WTC11 (cell line): Measurements from ENCODE around the gene ITGA5.

ENCODE experiments used
- E2F5 ChIP-seq: sonication (generic); formaldehyde crosslinking; IDR thresholded peaks from 2 replicates; pipeline ENCODE4 v1.8.1; 2022; ENCODE audit warnings: mild to moderate bottlenecking, moderate library complexity, missing genetic modification reagents
- TF ChIP-seq, protein P1 (sequence below): fragments of 200-600 bp; IDR thresholded peaks from 2 replicates; pipeline ENCODE4 v1.8.0; 2022; ENCODE audit warnings: antibody characterized with exemption
- TF ChIP-seq, protein P2 (sequence below): sonication (generic); formaldehyde crosslinking; IDR thresholded peaks from 2 replicates; pipeline ENCODE4 v1.8.1; 2023; ENCODE audit warnings: mild to moderate bottlenecking, missing genetic modification reagents, moderate library complexity

DNA sequence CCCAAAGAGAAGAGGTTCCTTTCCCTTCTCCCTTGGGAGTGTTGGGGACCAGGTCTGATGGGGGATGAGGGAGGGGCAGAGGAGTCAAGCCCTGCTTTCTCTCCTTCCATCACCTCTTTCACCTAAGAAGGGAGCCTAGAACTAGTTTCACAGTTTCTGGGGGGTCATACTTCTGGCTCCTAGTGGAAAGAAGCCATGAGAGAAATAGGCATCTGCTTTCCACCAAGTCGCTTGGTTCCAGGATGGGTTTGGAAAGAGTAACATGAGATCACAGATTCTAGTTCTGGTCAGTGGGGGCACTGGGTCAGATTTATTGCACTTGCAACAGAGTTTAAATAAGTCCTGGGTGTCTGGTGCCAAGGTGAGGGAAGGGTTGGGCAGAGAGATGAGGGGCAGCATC, 24.1 kb downstream of the ITGA5 start:
- TF ChIP-seq, protein P1, sequence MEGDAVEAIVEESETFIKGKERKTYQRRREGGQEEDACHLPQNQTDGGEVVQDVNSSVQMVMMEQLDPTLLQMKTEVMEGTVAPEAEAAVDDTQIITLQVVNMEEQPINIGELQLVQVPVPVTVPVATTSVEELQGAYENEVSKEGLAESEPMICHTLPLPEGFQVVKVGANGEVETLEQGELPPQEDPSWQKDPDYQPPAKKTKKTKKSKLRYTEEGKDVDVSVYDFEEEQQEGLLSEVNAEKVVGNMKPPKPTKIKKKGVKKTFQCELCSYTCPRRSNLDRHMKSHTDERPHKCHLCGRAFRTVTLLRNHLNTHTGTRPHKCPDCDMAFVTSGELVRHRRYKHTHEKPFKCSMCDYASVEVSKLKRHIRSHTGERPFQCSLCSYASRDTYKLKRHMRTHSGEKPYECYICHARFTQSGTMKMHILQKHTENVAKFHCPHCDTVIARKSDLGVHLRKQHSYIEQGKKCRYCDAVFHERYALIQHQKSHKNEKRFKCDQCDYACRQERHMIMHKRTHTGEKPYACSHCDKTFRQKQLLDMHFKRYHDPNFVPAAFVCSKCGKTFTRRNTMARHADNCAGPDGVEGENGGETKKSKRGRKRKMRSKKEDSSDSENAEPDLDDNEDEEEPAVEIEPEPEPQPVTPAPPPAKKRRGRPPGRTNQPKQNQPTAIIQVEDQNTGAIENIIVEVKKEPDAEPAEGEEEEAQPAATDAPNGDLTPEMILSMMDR: no peak
- TF ChIP-seq, protein P2, sequence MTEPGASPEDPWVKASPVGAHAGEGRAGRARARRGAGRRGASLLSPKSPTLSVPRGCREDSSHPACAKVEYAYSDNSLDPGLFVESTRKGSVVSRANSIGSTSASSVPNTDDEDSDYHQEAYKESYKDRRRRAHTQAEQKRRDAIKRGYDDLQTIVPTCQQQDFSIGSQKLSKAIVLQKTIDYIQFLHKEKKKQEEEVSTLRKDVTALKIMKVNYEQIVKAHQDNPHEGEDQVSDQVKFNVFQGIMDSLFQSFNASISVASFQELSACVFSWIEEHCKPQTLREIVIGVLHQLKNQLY: no peak
- TF ChIP-seq E2F5 (CRISPR knock-in tag): no peak
